Suprapubic skin (tissue), 4 donors: ENCODE results near the gene SLC25A42.

Source experiments
- EP300 ChIP-seq: sonication (generic); formaldehyde crosslinking; IDR thresholded peaks from one replicate; pipeline ENCODE4 v1.6.1; 2017; ENCODE audit warnings: antibody characterized with exemption
- POLR2AphosphoS5 ChIP-seq, 3 donors: sonication (generic); formaldehyde crosslinking; IDR thresholded peaks; one replicate each; pipeline ENCODE4 v1.6.1; 2017; ENCODE audit warnings: antibody characterized with exemption in 3 of 3

DNA sequence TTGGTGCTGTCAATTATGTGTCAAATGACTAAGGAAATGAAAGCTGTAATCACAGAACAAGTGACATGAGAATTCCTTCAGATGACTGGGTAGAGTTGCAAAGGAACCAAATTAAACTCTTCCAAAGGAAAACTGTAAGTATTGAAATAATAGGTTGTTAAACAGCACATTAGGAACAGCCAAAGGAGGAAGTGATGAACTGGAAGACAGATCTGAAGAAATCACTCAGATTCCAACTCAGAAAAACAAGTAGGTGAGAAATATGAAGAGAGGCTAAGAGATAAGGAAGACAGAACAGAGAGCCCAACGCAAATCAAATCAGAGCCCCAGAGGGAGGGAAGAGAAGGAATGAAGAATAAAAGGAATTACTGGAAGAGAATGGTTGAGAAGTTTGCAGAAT lies 59.1 kb downstream of the SLC25A42 start:
- TF ChIP-seq POLR2AphosphoS5 (IDR thresholded peaks at IDR 0.05) (no peak), EP300 (no peak)
